GM10248 (cell line): Measurements from ENCODE around the gene AMFR.

Experiments used
- CTCF ChIA-PET: fragments of 300-600 bp; sonication (Branson Sonifier 250); formaldehyde crosslinking; extraction: SDS; loops from one replicate; lab custom pipeline; 2021; ENCODE audit warnings: antibody characterized with exemption; lab: Yijun Ruan, JAX
- POLR2A ChIA-PET: fragments of 350-650 bp; sonication (Branson Sonifier 250); formaldehyde crosslinking; extraction: SDS; loops from one replicate; lab custom pipeline; 2020; ENCODE audit warnings: antibody characterized with exemption; lab: Yijun Ruan, JAX
- DNase-seq: peaks from one replicate; pipeline ENCODE4 v3.0.0; 2012; ENCODE audit errors: extremely low spot score
- CTCF ChIP-seq: IDR thresholded peaks from 2 replicates; pipeline ENCODE4 v1.5.1; 2012; ENCODE audit warnings: mild to moderate bottlenecking, low read depth; ENCODE audit errors: extremely low read depth, missing control alignments, control extremely low read depth

AMFR gene

GRCh38 chr16:56344518-56345405 lies 80.6 kb downstream of the AMFR start:
- ChIA-PET POLR2A (no interaction called here), CTCF (interaction anchor here (1.0 kb wide), 1 partner anchor 12 kb away, joined by 3 read pairs; no protein-coding TSS in a partner anchor)
- DNase-seq = no peak
- no peak for TF ChIP-seq CTCF

GRCh38 chr16:56343661-56344517 lies 81.5 kb downstream of the AMFR start:
- ChIA-PET CTCF (interaction anchor here (5.4 kb wide), 1 partner anchor 25 kb away, joined by 23 read pairs; no protein-coding TSS in a partner anchor), POLR2A (no interaction called here)
- no peak for DNase-seq
- TF ChIP-seq CTCF = no peak

GRCh38 chr16:56341656-56342399 lies 83.5 kb downstream of the AMFR start:
- CTCF ChIA-PET = interaction anchor here (1.1 to 5.4 kb wide), 6 partner anchors 10 to 23 kb away, joined by 3 to 23 read pairs (median 5); no protein-coding TSS in a partner anchor
- no peak for TF ChIP-seq CTCF
- POLR2A ChIA-PET = no interaction called here

GRCh38 chr16:56340864-56341365 lies 84.4 kb downstream of the AMFR start:
- ChIA-PET POLR2A (no interaction called here), CTCF (interaction anchor here (1.2 to 5.4 kb wide), 5 partner anchors 9 to 22 kb away, joined by 3 to 23 read pairs (median 7); no protein-coding TSS in a partner anchor)
- no peak for DNase-seq
- no peak for TF ChIP-seq CTCF

More at GRCh38 chr16:56341656-56342399, 83.5 kb downstream of the AMFR start:
- DNase-seq = no peak

GRCh38 chr16:56340416-56340815 lies 84.9 kb downstream of the AMFR start:
- TF ChIP-seq CTCF = no peak
- POLR2A ChIA-PET = no interaction called here
- no peak for DNase-seq
- CTCF ChIA-PET = interaction anchor here (1.2 to 5.4 kb wide), 4 partner anchors 8 to 21 kb away, joined by 3 to 23 read pairs (median 6); no protein-coding TSS in a partner anchor
